HepG2 (cell line): ENCODE measurements around the gene ACCSL. TPM values are rescaled to one million over a fixed set of nuclear protein-coding genes. Genes with fewer than 3 reads are reported as not detected.

ENCODE experiments used
- ATF7-NPFF ChIP-seq: sonication (generic); formaldehyde crosslinking; IDR thresholded peaks from 2 replicates; pipeline ENCODE4 v1.8.1; 2023; ENCODE audit warnings: mild to moderate bottlenecking, low read depth, missing genetic modification reagents, moderate library complexity
- CCDC6 ChIP-seq: sonication (generic); formaldehyde crosslinking; IDR thresholded peaks from 2 replicates; pipeline ENCODE4 v1.8.1; 2022; ENCODE audit warnings: mild to moderate bottlenecking, missing genetic modification reagents, moderate library complexity
- CHD2 ChIP-seq: IDR thresholded peaks from 2 replicates; pipeline ENCODE4 v1.6.1; 2011; ENCODE audit warnings: low read depth, low read length, improper control_type of control experiment
- CHD4 ChIP-seq: fragments of 200-600 bp; sonication (generic); IDR thresholded peaks from 2 replicates; pipeline ENCODE4 v1.7.0; 2017; ENCODE audit warnings: mild to moderate bottlenecking, low read length, borderline replicate concordance
- FOXJ3 ChIP-seq: sonication (generic); formaldehyde crosslinking; IDR thresholded peaks from 2 replicates; pipeline ENCODE4 v1.4.0; 2020; ENCODE audit warnings: missing genetic modification reagents, mild to moderate bottlenecking, borderline replicate concordance
- KDM2A ChIP-seq: sonication (generic); formaldehyde crosslinking; IDR thresholded peaks from 2 replicates; pipeline ENCODE4 v1.4.0; 2020; ENCODE audit warnings: low read depth, missing genetic modification reagents, borderline replicate concordance
- MZF1 ChIP-seq: sonication (generic); formaldehyde crosslinking; IDR thresholded peaks from 2 replicates; pipeline ENCODE4 v1.8.1; 2023; ENCODE audit warnings: mild to moderate bottlenecking, missing genetic modification reagents, borderline replicate concordance
- NFKB2 ChIP-seq: sonication (generic); formaldehyde crosslinking; IDR thresholded peaks from 2 replicates; pipeline ENCODE4 v1.4.0; 2020; ENCODE audit warnings: missing genetic modification reagents, borderline replicate concordance
- PLRG1 ChIP-seq: fragments of 450-650 bp; conservative IDR thresholded peaks from 2 replicates; pipeline ENCODE4 v1.6.1; 2016
- POGZ ChIP-seq: sonication (generic); formaldehyde crosslinking; IDR thresholded peaks from 2 replicates; pipeline ENCODE4 v1.4.0; 2020; ENCODE audit warnings: mild to moderate bottlenecking, missing genetic modification reagents
- RFXANK ChIP-seq: IDR thresholded peaks from 2 replicates; pipeline ENCODE4 v1.6.1; 2016
- SCMH1 ChIP-seq: sonication (generic); formaldehyde crosslinking; IDR thresholded peaks from 2 replicates; pipeline ENCODE4 v1.9.0; 2021; ENCODE audit warnings: missing genetic modification reagents, mild to moderate bottlenecking, borderline replicate concordance
- SKIL ChIP-seq: sonication (generic); formaldehyde crosslinking; IDR thresholded peaks from 2 replicates; pipeline ENCODE4 v1.8.0; 2022; ENCODE audit warnings: missing genetic modification reagents, mild to moderate bottlenecking, moderate library complexity, borderline replicate concordance
- SMAD3 ChIP-seq: sonication (generic); formaldehyde crosslinking; IDR thresholded peaks from 2 replicates; pipeline ENCODE4 v1.4.0; 2020; ENCODE audit warnings: missing genetic modification reagents
- TEAD2 ChIP-seq: sonication (generic); formaldehyde crosslinking; IDR thresholded peaks from 2 replicates; pipeline ENCODE4 v1.9.0; 2021; ENCODE audit warnings: missing genetic modification reagents
- TRIM24 ChIP-seq: sonication (generic); formaldehyde crosslinking; IDR thresholded peaks from 2 replicates; pipeline ENCODE4 v1.8.0; 2022; ENCODE audit warnings: mild to moderate bottlenecking, missing genetic modification reagents
- XRCC5 ChIP-seq: fragments of 200-400 bp; formaldehyde crosslinking; optimal IDR thresholded peaks from 2 replicates; pipeline ENCODE3; 2017; ENCODE audit warnings: mild to moderate bottlenecking, low read length
- ZFP36L2 ChIP-seq: sonication (generic); formaldehyde crosslinking; IDR thresholded peaks from 2 replicates; pipeline ENCODE4 v1.4.0; 2020; ENCODE audit warnings: missing genetic modification reagents
- ZFY ChIP-seq: sonication (generic); formaldehyde crosslinking; IDR thresholded peaks from 2 replicates; pipeline ENCODE4 v1.4.0; 2020; ENCODE audit warnings: missing genetic modification reagents
- ZFYVE20 ChIP-seq: sonication (generic); formaldehyde crosslinking; IDR thresholded peaks from 2 replicates; pipeline ENCODE4 v1.8.0; 2023; ENCODE audit warnings: low read depth, mild to moderate bottlenecking, moderate library complexity, missing genetic modification reagents, borderline replicate concordance
- ZNF687 ChIP-seq: sonication (generic); formaldehyde crosslinking; IDR thresholded peaks from 2 replicates; pipeline ENCODE4 v1.5.1; 2020; ENCODE audit warnings: mild to moderate bottlenecking, missing genetic modification reagents, moderate library complexity
- ZNF770 ChIP-seq: sonication (generic); formaldehyde crosslinking; IDR thresholded peaks from 2 replicates; pipeline ENCODE4 v1.5.0; 2020; ENCODE audit warnings: mild to moderate bottlenecking, missing genetic modification reagents
- polyA plus RNA-seq, 8 experiments: library from polyadenylated mRNA; depleted of rRNA in 3 of 8; stranded (reverse) in 7 of 8; unstranded in 1 of 8; fragments of >200 nt; fragmentation: Illumina TruSeq in 4 of 8; extraction: Trizol in 4 of 8; gene quantifications; 2 replicates each; pipeline versions ENCODE4 v1.2.1 to v1.2.3, GENCODE V29; 2011 to 2016; ENCODE audit warnings: low read depth in 4 of 8, missing spikeins in 1 of 8, mixed read lengths in 1 of 8; ENCODE audit not compliant: insufficient read depth in 1 of 8
- total RNA-seq, 5 experiments: library from RNA; depleted of rRNA; stranded (reverse); fragments of >200 nt; fragmentation: Illumina TruSeq; extraction: Trizol; gene quantifications; 2 replicates each; pipeline ENCODE4 v1.2.3, GENCODE V29; 2016; ENCODE audit warnings: low read depth in 1 of 5

ACCSL gene
- total and polyA plus RNA-seq, 2 of the 13 experiments (the other 11 are each of a cell fraction or from before 2014, with no cell fraction given) = not detected

GRCh38 chr11:44065841-44066731 is 18.3 kb downstream of the ACCSL start, which contains the start of gene ACCS (continued):
- TF ChIP-seq ZNF770 (CRISPR knock-in tag) (no peak), ZNF687 (peak; percentile 70), PLRG1 (no peak), CHD4 (no peak), RFXANK (CRISPR knock-in tag) (no peak), SMAD3 (no peak), XRCC5 (peak; percentile 50), TRIM24 (CRISPR knock-in tag) (no peak), NFKB2 (CRISPR knock-in tag) (peak; percentile 59; the same call in 1 of the 2 replicates), ZFY (CRISPR knock-in tag) (peak; percentile 54; the same call in 1 of the 2 replicates), ZFYVE20 (CRISPR knock-in tag) (no peak), CHD2 (peak; percentile 76; the same call in 1 of the 2 replicates), MZF1 (CRISPR knock-in tag) (no peak), KDM2A (CRISPR knock-in tag) (peak; percentile 57; the same call in 1 of the 2 replicates), CCDC6 (CRISPR knock-in tag) (no peak), FOXJ3 (no peak), SKIL (CRISPR knock-in tag) (no peak), ATF7-NPFF (no peak), TEAD2 (no peak), ZFP36L2 (CRISPR knock-in tag) (no peak), SCMH1 (CRISPR knock-in tag) (no peak), POGZ (CRISPR knock-in tag) (peak; percentile 48; the same call in 1 of the 2 replicates)
